Kidney epithelial cell (primary cell): Measurements from ENCODE around the gene PLA2R1. TPM values are rescaled to one million over a fixed set of nuclear protein-coding genes. Genes with fewer than 3 reads are reported as not detected.
"Not testable (repeated sequence)": the region's sequence is repeated elsewhere in the genome, so short reads cannot be mapped to it uniquely, and the experiment has no call there.

Experiments used
- DNase-seq: peaks from one replicate; pipeline ENCODE4 v3.0.0-alpha.2; 2010; ENCODE audit warnings: low read depth
- H3K27me3 ChIP-seq: 2 replicates; pipeline ENCODE4 v1.6.0; 2011; ENCODE audit warnings: low read length; ENCODE audit not compliant: control insufficient read depth, insufficient read depth
- H3K36me3 ChIP-seq: 2 replicates; pipeline ENCODE4 v1.5.1; 2011; ENCODE audit warnings: low read length; ENCODE audit not compliant: control insufficient read depth, insufficient read depth
- H3K4me3 ChIP-seq: 2 replicates; pipeline ENCODE4 v1.5.1; 2011; ENCODE audit warnings: low read depth, mild to moderate bottlenecking, control low read depth, low read length
- CTCF ChIP-seq: IDR thresholded peaks from 2 replicates; pipeline ENCODE4 v1.5.1; 2011; ENCODE audit warnings: mild to moderate bottlenecking, moderate library complexity, low read length, control low read depth, inconsistent platforms; ENCODE audit not compliant: insufficient read depth, poor library complexity, severe bottlenecking
- total RNA-seq: library from RNA; depleted of rRNA; stranded (reverse); fragments of >200 nt; gene quantifications from 2 replicates; pipeline ENCODE4 v1.2.3, GENCODE V29; 2015

Gene PLA2R1
- total RNA-seq, 1 donor from 2014 or later = 3.6 TPM

GRCh38 chr2:160043265-160043664 lies 19.1 kb downstream of the PLA2R1 start:
- H3K27me3 ChIP-seq = no peaks in the 10 kb centered on the region
- H3K4me3 ChIP-seq = no peak overlapping the region
- no peak for TF ChIP-seq CTCF
- H3K36me3 ChIP-seq = no peaks in the 10 kb centered on the region
- DNase-seq = no peak

- H3K36me3 ChIP-seq = no peaks in the 10 kb centered on the region
- DNase-seq = no peak
These were observed 20.4 kb downstream of the PLA2R1 start for GRCh38 chr2:160042054-160042453.

GRCh38 chr2:160041091-160041490 lies 21.3 kb downstream of the PLA2R1 start:
- Histone ChIP-seq H3K27me3 (no peaks in the 10 kb centered on the region), H3K4me3 (no peak overlapping the region), H3K36me3 (no peaks in the 10 kb centered on the region)
- DNase-seq = no peak
- TF ChIP-seq CTCF = no peak

More at GRCh38 chr2:160042054-160042453, 20.4 kb downstream of the PLA2R1 start:
- TF ChIP-seq CTCF = no peak
- Histone ChIP-seq H3K4me3 (no peak overlapping the region), H3K27me3 (no peaks in the 10 kb centered on the region)

- no peak for TF ChIP-seq CTCF
- Histone ChIP-seq H3K4me3 (no peak overlapping the region), H3K27me3 (no peaks in the 10 kb centered on the region), H3K36me3 (no peaks in the 10 kb centered on the region)
- no peak for DNase-seq
These were observed 23.1 kb downstream of the PLA2R1 start for GRCh38 chr2:160039166-160039903.

- not testable (repeated sequence) for H3K27me3 ChIP-seq, H3K36me3 ChIP-seq, H3K4me3 ChIP-seq, DNase-seq
These were observed 23.8 kb downstream of the PLA2R1 start for GRCh38 chr2:160038662-160039061.

- Histone ChIP-seq H3K36me3 (no peaks in the 10 kb centered on the region), H3K27me3 (no peaks in the 10 kb centered on the region), H3K4me3 (no peak overlapping the region)
- no peak for TF ChIP-seq CTCF
- DNase-seq = no peak
These were observed 25.7 kb downstream of the PLA2R1 start for GRCh38 chr2:160036736-160037135.
